Mucosa of rectum (tissue), 2 donors: Measurements from ENCODE around the gene ZBTB32.
"Not testable (repeated sequence)": the region's sequence is repeated elsewhere in the genome, so short reads cannot be mapped to it uniquely, and the experiment has no call there.

Experiments
- H3K27ac ChIP-seq, 2 donors: one replicate each; pipeline ENCODE4 v1.7.0; 2013; ENCODE audit warnings: inconsistent platforms in 2 of 2, low read depth in 2 of 2, low read length in 2 of 2
- H3K27me3 ChIP-seq, 2 donors: one replicate each; pipeline ENCODE4 v1.7.0; 2013; ENCODE audit warnings: low read length in 2 of 2; ENCODE audit not compliant: control insufficient read depth in 2 of 2, insufficient read depth in 2 of 2
- H3K36me3 ChIP-seq, 2 donors: one replicate each; pipeline ENCODE4 v1.7.0; 2013; ENCODE audit warnings: low read length in 2 of 2; ENCODE audit not compliant: control insufficient read depth in 2 of 2, insufficient read depth in 2 of 2
- H3K4me1 ChIP-seq, 2 donors: one replicate each; pipeline ENCODE4 v1.7.0; 2013; ENCODE audit warnings: low read length in 2 of 2, mild to moderate bottlenecking in 1 of 2; ENCODE audit not compliant: control insufficient read depth in 2 of 2, insufficient read depth in 2 of 2
- H3K4me3 ChIP-seq, 2 donors: one replicate each; pipeline ENCODE4 v1.7.0; 2013; ENCODE audit warnings: low read length in 2 of 2
- H3K9ac ChIP-seq, 2 donors: one replicate each; pipeline ENCODE4 v1.7.0; 2013; ENCODE audit warnings: low read length in 2 of 2, low read depth in 1 of 2, mild to moderate bottlenecking in 1 of 2
- H3K9me3 ChIP-seq, 2 donors: one replicate each; pipeline ENCODE4 v1.7.0; 2013; ENCODE audit warnings: low read length in 2 of 2; ENCODE audit not compliant: control insufficient read depth in 2 of 2
- donor health status: healthy.
- donor health status: Normal muscosa, but diverticular disease.

The ZBTB32 gene

GRCh38 chr19:35669566-35669965, 34.8 kb upstream of the ZBTB32 start:
- no peaks in the 10 kb centered on the region for H3K9me3 ChIP-seq
- H3K4me3 ChIP-seq, result no peak overlapping the region
- H3K4me1 ChIP-seq, result peaks cover 5% of the 10 kb centered on the region in 2 donors
- H3K36me3 ChIP-seq, result peaks cover 0 to 5% of the 10 kb centered on the region in 2 donors
- no peak overlapping the region for H3K9ac ChIP-seq
- H3K27ac ChIP-seq, result no peak overlapping the region
- H3K27me3 ChIP-seq, result peaks cover 3 to 20% of the 10 kb centered on the region in 2 donors

- Histone ChIP-seq H3K36me3 (peaks cover 0 to 5% of the 10 kb centered on the region in 2 donors), H3K9me3 (no peaks in the 10 kb centered on the region), H3K27ac (no peak overlapping the region), H3K9ac (no peak overlapping the region), H3K4me1 (peaks cover 5% of the 10 kb centered on the region in 2 donors), H3K27me3 (peaks cover 3 to 20% of the 10 kb centered on the region in 2 donors), H3K4me3 (no peak overlapping the region)
These were observed 34.4 kb upstream of the ZBTB32 start for GRCh38 chr19:35669974-35670373.

- H3K36me3 ChIP-seq, result no peaks in the 10 kb centered on the region
- peaks cover 3 to 20% of the 10 kb centered on the region in 2 donors for H3K27me3 ChIP-seq
- H3K27ac ChIP-seq, result no peak overlapping the region
- no peaks in the 10 kb centered on the region for H3K9me3 ChIP-seq
- H3K9ac ChIP-seq, result no peak overlapping the region
- H3K4me3 ChIP-seq, result no peak overlapping the region
- peaks cover 5% of the 10 kb centered on the region in 2 donors for H3K4me1 ChIP-seq
These were observed 33.7 kb upstream of the ZBTB32 start for GRCh38 chr19:35670686-35671085.

GRCh38 chr19:35671818-35672217, 32.5 kb upstream of the ZBTB32 start:
- H3K9me3 ChIP-seq, result no peaks in the 10 kb centered on the region
- H3K4me1 ChIP-seq, result peaks cover 5% of the 10 kb centered on the region in 2 donors
- H3K9ac ChIP-seq, result no peak overlapping the region
- H3K36me3 ChIP-seq, result no peaks in the 10 kb centered on the region
- H3K4me3 ChIP-seq, result no peak overlapping the region
- H3K27ac ChIP-seq, result no peak overlapping the region
- peaks cover 3 to 20% of the 10 kb centered on the region in 2 donors for H3K27me3 ChIP-seq

- no peak overlapping the region for H3K9ac ChIP-seq
- no peaks in the 10 kb centered on the region for H3K9me3 ChIP-seq
- peaks cover 5% of the 10 kb centered on the region in 2 donors for H3K4me1 ChIP-seq
- H3K27me3 ChIP-seq, result peaks cover 3 to 20% of the 10 kb centered on the region in 2 donors
- no peak overlapping the region for H3K27ac ChIP-seq
- H3K4me3 ChIP-seq, result peak overlapping the region; percentile 37 to 48
- no peaks in the 10 kb centered on the region for H3K36me3 ChIP-seq
These were observed 31.1 kb upstream of the ZBTB32 start for GRCh38 chr19:35673121-35673804.

GRCh38 chr19:35675589-35676140, 28.7 kb upstream of the ZBTB32 start:
- H3K9me3 ChIP-seq, result no peaks in the 10 kb centered on the region
- H3K4me3 ChIP-seq, result no peak overlapping the region
- H3K27me3 ChIP-seq, result peaks cover 3 to 15% of the 10 kb centered on the region in 2 donors
- peaks cover 0 to 5% of the 10 kb centered on the region in 2 donors for H3K4me1 ChIP-seq
- no peak overlapping the region for H3K27ac ChIP-seq
- H3K36me3 ChIP-seq, result no peaks in the 10 kb centered on the region
- no peak overlapping the region for H3K9ac ChIP-seq

GRCh38 chr19:35689836-35690235, 14.5 kb upstream of the ZBTB32 start:
- H3K27me3 ChIP-seq, result no peaks in the 10 kb centered on the region
- H3K27ac ChIP-seq, result no peak overlapping the region
- no peak overlapping the region for H3K9ac ChIP-seq
- no peak overlapping the region for H3K4me3 ChIP-seq
- no peaks in the 10 kb centered on the region for H3K36me3 ChIP-seq
- no peaks in the 10 kb centered on the region for H3K4me1 ChIP-seq
- no peaks in the 10 kb centered on the region for H3K9me3 ChIP-seq

GRCh38 chr19:35691106-35691505, 13.3 kb upstream of the ZBTB32 start:
- H3K27ac ChIP-seq, H3K9me3 ChIP-seq, H3K4me3 ChIP-seq, H3K9ac ChIP-seq, H3K4me1 ChIP-seq, H3K36me3 ChIP-seq, H3K27me3 ChIP-seq: not testable (repeated sequence)

GRCh38 chr19:35692010-35692409, 12.3 kb upstream of the ZBTB32 start:
- Histone ChIP-seq H3K36me3 (no peaks in the 10 kb centered on the region), H3K9ac (no peak overlapping the region), H3K27me3 (no peaks in the 10 kb centered on the region), H3K9me3 (no peaks in the 10 kb centered on the region), H3K4me1 (no peaks in the 10 kb centered on the region), H3K27ac (no peak overlapping the region), H3K4me3 (no peak overlapping the region)

GRCh38 chr19:35693422-35693821, 10.9 kb upstream of the ZBTB32 start:
- H3K9ac ChIP-seq, result no peak overlapping the region
- no peak overlapping the region for H3K27ac ChIP-seq
- H3K4me1 ChIP-seq, result no peaks in the 10 kb centered on the region
- H3K36me3 ChIP-seq, result no peaks in the 10 kb centered on the region
- no peak overlapping the region for H3K4me3 ChIP-seq
- no peaks in the 10 kb centered on the region for H3K27me3 ChIP-seq
- no peaks in the 10 kb centered on the region for H3K9me3 ChIP-seq
